CD4-positive, alpha-beta T cell treated with Interleukin-4 for 4 hours (primary cell): ENCODE measurements around the gene CH25H.
"Not testable (repeated sequence)": the region's sequence is repeated elsewhere in the genome, so short reads cannot be mapped to it uniquely, and the experiment has no call there.

Experiments
- DNase-seq: peaks from one replicate; pipeline ENCODE4 v3.0.0-alpha.2; 2020

The CH25H gene

DNA sequence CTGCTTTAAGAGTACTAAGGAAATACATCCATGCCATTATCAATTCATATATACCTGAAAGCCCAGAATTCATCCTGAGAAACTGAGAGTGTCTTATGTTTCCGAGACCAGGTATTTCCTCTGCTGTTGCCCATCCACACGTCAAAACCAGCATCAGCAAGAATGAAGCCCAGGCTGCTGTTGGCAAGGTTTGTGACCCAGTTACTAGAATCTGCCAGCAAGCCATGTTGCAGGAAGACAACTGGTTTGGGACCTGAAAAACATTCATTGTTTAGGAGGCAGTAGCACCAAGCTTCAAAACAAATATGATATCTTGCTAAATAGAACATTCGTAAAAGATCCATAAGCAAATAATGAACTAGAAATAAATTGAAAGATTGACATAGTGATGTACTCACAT lies 21.0 kb upstream of the CH25H start:
- no peak for DNase-seq

DNA sequence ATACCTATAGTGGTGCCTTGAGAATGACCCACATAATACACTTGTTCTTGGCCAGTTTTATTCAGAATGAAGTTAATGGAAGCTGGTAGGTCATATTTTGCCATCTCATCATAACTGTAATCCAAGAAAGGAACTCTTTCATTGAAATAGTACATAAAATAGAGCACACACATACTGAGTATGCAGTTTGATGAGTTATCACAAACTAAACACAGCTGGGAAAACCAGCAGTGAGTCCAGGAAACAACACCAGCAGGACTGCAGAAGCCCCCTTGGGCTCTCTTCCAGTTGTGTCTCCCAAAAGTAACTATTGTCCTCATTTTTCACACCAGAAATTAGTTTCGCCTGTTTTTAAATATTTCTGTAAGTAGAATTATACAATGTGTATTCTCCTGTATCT lies 19.8 kb upstream of the CH25H start:
- DNase-seq = no peak

DNA sequence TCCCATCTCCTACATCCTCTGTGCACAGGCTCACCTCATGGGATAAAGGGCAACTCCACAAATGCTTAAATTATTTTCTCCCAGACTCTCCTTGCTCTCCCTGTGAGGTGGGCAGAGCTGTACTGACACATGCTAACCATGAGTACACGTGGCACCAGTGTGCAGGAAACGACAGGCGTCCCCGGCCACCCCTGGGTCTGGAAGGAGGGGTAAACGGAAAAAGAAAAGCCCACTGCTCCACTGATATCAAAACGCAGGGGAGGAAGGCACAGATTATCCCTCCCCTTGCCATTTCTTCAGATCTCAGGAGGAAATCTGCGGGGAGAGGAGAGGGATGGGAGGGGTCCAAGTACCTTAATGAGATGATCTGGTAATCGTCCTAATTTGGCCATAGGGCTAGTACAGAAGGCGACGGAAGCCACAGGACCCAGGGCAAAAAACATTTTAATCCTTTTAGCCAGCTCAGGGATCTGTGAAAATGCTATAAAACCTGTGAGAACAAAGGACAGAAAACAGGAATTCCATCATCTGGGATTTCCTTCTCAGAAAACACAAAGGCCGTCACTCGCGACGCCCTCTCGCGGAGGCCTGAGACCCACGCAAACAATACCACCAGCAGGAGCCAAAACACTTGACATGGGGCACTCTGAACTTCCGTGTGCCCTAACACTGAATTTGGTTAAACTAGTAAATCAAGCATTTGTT lies 17.8 kb upstream of the CH25H start:
- no peak for DNase-seq

DNA sequence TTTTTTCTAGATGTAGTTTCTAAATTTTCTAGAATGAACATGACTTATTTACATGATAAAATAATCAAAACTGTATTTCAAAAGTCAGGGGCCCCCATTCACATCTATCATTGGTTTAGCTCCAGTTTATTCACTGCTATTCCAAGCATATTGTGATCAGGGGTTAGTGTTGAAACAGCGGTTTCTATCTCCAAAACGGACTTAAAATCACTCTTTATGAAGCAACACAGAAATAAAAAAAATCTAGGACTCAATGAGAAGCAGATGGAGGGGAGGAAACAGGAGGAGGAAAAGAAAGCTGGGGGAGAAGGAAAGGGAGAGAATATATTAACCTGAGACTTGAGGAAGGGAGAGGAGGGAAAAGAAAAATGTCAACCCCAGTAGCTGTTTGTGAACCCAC lies 14.8 kb upstream of the CH25H start:
- DNase-seq = no peak

DNA sequence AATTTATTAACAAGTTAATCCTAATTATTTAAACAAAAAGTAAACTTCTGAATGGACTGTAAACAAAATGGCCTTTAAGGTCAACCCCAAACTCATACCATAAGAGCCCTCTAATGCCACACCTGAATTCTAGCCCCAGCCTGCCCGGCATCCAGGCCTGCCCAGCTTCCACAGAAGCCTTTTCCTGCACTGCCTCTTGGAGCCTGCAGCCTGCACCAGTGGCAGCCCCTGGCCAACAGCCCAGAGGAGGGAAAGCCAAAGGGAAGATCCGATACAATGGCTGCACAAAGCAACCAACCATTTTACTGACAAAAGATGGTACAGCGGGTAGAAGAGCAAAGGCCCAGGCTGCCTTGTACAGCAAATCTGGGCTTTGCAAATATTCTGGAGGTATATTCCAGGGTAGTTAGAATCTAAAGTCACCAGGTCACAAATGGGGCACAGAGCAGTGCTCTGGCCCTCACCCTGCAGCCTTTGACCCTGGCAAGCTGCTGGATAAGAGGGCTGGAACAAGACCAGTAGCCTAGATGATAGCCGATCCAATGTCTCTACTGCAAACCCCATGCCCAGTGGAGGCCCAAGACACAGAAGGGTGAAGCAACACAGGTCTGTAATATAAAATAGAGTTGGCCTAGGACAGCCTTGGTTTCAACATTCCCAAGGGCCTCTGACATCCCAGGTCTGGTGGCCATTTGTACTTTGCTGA lies 12.5 kb upstream of the CH25H start:
- DNase-seq = no peak

DNA sequence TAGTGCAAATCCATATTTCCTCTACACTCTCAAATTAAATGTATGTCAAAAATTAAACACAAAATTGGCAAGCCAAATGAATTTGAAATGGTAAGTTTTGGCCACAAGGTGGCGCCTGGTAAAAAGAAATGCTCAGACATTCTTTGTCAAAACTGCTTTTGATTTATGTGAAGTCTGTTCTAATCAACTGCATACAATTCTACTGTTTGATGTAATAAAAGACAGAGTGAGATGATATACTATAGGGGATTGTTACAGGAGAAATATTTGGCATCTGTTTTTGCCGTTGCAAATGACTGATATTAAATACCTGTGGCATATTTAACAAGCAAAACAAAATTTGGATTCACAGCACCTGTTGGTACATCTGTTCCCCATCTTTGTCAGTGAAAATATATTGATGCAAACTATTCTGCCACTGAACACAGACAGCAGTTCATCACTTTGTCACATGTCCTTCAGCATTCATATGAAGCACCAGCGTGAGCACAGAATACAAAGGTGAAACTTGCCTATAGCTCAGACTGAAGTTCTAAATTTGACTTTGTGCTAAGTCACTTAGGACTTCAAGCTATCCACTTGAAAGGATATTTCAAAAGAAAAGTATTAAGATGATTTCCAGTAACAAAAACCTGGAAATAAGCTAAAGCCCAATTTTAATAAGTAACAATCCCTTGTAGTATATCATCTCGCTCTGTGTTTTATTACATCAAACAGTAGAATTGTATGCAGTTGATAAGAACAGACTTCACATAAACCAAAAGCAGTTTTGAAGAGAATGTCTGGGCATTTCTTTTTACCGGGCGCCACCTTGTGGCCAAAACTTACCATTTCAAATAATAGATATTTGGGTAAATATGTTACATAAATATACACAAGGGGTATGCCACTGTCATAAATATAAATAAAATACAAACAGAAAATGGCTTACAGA lies 10.2 kb upstream of the CH25H start:
- DNase-seq = peak; percentile 76

DNA sequence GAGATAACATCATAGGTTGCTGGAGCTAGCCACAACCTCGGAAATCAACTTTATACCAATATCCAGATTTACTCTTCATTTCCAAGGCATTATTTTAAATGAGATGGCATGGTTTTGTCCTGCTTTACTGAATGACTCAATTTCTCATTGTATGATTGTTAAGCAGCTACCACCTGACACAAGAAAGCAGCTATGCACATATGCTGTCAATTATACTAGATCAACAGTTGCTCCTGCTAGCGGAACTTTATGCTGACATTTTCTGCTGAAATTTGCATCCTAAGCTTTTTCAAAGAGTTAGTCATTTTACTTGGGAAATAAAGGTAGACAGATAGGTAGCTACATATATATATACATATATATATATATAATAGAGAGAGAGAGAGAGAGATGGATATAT lies 8.9 kb upstream of the CH25H start:
- no peak for DNase-seq

DNA sequence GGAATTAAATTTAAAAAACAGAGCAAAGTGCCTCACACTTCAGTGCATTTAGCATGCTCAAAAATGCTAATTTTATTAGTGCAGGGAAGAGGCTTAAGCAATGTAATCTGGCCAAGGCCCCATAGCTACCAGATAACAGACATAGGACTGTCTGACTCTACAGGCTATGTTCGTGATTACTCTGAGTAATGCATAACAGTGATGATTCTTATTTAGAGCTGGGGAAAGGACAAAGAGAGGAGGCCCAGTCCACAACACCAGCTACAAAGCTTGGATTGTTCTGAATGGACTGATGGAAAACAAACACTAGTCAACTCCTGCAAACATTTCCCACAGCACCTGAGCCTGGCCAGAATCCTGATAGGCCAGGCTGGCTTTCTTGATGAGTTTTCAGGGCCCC lies 8.4 kb upstream of the CH25H start:
- DNase-seq = no peak

DNA sequence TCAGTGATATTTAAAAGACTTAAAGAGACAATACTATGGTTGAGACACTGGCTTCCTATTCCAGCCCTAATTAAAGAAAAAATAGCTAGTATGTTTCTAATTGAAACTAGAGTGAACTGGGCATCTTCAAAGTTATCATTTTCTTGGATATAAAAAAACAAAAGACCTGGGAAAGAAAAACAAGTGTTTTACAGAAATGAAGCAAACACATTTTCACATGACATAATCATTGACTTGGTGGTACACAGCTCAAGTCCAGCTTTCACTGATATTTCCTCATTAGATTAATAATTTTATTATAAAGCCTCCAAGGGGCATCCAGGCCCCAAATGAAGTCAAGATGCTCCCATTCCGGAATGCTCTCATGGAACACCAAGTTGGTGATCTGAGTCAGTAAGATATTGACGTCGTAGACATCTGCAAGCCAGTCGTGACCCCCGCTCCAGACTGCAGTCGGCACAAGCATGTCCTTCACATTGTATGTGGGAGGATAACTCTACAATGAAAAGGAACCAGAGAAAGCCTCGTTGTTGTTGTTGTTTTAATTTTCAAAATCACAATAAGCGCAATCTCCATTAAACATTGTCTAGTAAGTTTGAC lies 7.5 kb upstream of the CH25H start:
- no peak for DNase-seq

DNA sequence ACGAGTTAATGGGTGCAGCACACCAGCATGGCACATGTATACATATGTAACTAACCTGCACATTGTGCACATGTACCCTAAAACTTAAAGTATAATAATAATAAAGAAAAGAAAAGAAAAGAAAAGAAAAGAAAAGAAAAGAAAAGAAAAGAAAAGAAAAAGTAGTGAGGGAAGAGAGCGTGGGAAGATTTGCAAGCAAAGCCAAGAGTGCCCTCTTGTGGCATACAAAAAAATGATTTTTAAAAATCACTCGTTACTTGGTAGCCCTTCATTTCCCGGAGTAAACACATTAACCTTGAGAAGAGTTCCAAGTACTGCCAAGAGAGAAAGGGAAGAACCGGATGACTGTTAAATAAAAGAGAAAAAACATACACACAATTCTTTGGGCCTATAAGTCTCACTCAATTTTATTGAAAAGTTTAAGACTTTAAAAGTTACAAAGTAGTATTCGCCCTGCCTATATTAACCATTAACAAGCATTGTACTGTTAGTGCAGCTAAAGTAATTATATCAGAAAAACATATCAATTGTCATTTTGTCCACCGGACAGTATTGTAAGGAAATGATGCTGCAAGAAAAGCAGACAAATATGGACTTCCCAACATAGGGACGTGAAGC lies 6.2 kb upstream of the CH25H start:
- peak; percentile 54 for DNase-seq

DNA sequence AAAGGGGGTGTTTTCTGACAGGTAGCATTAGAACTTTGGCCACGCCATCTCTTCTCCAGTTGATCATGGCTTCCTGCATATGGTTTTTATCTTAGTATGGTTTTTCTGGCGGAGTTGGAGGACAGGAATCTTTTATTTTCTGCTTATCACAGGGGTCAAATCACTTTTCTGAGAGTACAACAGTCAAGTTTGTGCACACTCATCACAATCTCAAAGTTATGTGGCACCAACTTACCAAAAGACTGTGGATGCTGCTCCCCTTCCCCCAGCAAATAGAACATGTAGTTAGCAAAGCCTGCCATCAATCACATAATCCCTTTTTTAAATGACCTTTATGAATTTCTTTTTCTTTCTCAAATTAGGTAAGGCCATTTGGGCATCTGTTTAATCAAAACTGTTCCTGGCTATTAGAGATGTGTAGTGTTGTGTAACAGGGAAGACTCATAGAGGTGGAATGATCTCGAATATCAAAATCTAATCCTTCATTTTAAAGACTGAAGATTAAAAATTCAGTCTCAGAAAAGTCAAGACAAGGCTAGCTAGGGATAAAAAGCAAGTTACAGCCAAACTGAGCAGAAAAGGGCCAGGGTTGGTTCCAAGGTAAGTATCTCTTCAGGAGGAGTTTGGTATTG lies 3.8 kb upstream of the CH25H start:
- DNase-seq = no peak

DNA sequence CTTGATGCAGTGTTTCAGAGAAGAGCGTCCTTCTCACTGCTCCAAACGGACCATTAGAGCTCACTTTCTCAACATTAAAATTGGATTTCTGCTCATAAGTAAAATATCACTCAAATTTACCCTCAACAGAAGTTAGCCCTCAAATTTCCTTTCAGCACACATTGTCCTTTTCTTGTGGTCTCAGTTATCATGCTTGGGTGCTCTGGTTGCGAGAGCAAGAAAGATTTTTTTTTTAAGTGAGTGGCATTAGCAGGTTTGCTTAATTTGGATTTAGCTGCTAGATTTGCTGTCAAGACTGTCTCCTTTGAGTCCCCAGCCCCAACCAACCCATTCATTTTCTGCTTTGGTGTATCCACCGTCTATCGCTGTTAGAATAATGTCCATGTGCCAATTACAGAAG lies 2.6 kb upstream of the CH25H start:
- no peak for DNase-seq

DNA sequence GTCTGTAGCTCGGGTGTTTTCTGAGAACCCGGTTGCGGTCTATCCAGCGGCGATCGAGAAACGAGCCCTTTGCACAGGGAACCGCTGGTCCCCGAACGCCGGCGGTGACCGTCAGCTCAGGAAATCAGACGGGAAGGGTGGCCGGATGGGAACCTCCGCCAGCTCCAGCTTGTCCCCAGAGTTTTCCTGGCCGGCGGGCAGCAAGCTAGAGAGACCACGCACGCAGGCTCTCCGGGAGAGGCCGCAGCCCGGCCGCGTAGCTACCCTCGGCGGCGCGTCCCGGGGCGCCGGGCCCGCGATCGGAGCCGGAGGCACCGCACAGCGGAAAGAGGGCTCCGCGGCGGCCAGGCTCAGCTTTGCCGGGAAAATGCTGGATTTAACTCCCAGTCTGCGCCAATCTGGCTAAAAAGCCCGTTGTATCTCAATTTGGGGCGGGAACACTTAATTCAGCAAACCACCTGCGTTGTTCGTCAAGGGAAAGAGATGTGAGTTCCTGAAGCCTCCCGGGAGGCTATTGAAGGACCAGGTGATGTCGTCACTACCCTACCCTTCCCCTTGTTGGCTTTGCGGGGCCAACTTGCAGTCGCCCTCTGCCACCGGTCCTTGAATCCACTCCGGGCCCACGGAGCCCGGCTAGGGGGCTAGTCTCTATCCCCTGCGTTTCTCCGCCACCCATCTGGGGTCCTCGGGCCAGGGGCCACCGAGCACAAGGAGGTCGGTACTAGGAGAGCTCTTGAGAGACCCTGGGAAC lies 859 bp upstream of the CH25H start:
- no peak for DNase-seq

DNA sequence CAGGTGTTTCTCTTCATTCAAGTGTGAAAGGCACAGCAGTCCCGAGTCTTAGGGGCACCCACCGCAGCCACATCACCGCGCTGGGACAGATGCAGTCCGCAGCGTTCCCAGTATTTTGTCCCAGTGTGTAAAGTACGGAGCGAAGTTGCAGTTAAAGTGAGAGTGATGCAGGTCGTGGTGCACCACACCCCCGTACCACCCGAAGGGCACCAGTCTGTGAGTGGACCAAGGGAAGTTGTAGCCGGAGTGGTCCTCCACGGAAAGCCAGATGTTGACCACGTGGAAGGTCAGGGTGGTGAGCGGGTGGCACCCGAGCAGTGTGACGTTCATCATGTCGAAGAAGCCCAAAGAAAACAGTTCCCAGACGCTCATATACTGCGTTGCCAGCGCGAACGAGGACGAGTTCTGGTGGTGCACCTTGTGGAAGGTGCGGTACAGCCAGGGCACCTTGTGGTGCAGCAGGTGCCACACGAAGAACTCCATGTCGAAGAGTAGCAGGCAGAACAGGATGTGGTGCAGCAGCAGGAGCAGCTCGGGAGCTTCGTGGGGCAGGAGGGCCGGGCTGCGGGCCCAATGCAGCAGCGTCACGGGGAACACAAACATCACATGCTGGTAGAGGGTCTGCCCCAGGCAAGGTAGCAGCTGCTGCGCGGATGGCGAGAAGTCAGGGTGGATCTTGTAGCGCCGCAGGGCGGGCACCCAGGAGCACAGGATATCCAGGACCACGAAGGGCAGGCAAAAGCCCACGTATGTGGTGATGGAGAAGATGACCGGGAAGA lies 526 bp downstream of the CH25H start:
- peak; percentile 27 for DNase-seq

DNA sequence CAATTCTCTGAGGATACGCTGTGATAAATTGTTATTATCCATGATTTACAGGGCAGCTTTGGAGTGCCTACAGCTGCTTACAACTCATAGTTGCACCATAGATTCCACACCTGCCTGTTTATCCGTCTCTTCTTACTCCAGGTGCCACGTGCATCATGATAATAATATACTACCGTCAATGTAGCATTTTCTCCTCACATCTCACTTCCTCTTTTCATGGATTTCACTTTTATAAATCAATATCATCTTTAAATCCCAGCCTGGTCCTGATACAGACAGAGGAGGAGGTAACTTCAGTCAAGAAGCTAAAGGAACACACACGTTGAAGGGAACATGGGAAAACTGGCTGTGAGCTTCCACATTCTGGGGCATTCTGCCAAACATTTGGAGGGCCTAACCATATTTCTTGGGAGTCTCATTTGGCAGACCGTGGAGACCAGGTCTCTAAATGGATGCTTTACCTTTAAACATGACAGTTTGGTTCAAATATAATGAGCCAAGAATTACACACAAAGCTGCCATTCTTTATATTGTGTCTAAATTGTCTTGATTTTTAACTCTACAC lies 2.4 kb downstream of the CH25H start:
- no peak for DNase-seq

DNA sequence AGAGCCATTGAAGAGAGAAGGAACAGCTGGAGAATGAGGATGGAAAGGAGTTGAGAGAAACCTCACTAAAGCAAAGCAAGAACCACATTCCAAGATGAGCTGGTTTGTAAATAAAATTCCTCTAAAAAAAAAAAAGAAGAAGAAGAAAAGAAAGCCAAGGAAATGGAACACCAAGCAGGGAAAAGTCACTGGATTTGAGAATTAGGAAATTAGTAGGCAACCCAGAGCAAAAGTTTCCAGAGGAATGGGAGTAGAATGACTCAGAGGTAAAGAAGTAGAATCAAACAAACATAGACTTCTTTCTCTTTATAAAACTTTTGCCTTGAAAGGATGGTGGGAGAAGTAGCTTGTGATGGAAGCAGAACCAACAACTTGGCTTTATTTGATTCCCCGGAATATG lies 3.9 kb downstream of the CH25H start:
- no peak for DNase-seq

DNA sequence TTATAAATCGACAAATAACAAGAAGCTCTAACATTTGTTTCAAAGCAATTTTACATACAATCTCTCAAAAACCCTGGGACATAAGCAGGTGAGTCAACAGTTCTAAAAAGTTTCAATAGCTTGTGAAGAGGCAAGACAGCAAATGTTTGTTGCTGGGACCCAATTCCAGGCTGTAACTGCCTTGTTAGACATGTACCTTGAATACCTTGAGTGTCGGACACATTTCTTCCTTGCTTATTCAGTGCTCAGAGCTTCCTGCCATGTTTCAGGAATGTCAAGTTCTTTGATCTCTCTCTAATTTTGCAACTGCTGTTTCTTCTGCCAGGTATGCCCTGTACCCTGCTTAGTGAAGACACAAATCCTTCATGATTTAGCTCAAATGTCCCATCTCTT lies 5.1 kb downstream of the CH25H start:
- no peak for DNase-seq

DNA sequence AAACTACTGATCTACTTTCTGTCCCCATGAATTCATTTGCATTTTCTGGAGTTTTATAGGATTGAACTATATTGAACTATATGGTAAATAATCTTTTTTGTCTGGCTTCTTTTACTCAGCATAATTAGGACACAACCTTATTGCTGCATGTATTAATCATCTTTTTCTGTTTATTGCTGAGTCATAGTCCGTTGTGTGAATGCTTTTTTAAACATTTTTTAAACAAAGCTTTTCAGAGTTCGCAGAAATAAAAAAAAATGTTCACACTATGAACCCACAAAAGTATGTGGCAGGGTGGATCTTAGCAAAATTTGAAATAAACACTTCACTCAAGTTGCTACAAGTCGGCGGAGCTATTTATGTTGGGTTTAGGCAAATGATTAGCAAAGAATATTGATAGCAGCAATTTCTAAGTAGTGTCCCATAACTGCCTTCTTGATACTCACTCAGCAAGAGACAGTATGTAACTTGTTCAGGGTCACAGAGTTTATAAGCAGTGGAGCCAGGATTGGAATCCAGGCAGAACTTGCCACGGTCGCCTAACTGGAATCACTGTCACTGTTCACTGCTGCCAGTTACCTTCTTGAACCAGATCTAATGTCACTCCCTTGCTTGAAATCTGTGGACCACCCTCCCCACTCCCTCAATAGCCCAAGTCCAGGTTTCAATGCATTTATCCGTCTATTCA lies 5.6 kb downstream of the CH25H start:
- DNase-seq = no peak

DNA sequence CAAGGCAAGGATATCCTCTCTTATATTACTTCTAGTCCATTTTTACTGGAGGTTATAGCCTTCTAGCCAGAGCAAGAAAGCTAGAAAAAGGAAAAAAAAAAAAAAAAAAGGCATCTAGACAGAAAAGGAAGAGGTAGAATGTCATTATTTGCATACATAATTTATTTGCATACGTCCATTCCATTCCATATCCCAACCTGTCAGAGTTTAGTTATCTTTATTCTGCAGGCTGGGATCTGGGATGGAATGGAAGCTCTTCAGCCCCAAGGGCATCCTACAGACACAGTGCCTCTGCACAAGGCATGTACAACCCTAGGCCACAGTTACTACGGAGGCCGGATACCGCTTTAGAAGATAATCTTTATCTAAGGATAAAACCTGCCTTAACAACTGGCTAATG lies 9.6 kb downstream of the CH25H start:
- DNase-seq = no peak

DNA sequence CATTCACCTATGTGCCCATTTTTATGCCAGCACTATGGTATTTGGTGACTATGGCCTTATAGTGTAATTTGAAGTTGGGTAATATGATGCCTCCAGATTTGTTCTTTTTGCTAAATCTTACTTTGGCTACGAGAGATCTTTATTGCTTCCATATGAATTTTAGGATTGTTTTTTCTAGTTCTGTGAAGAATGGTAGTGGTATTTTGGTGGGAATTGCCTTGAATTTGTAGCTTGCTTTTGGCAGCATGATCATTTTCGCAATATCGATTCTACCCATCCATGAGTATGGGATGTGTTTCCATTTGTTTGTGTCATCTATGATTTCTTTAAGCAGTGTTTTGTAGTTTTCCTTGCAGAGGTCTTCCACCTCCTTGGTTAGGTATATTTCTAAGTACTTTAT lies 15.8 kb downstream of the CH25H start:
- DNase-seq = not testable (repeated sequence)
